ENCODE results near the gene BTF3. TPM values are rescaled to one million over a fixed set of nuclear protein-coding genes. Genes with fewer than 3 reads are reported as not detected.

The BTF3 gene
- total RNA-seq (2022; extraction: Qiagen RNA extraction), result 1,061 to 1,200 TPM (median 1,081 TPM) in 5 replicates

GRCh38 chr5:73498057-73498992 lies at the start of gene BTF3:
Gene BTF3, plus strand, starts transcription at chr5:73498442. Its CDS starts 226 bp downstream, at chr5:73498668.

GRCh38 chr5:73448463-73449136 lies 49.6 kb upstream of the BTF3 start, which contains the start of gene FOXD1:
Gene FOXD1, minus strand, starts transcription at chr5:73448777. Its CDS starts 415 bp downstream, at chr5:73448362.

Other genes with a start within 250 kb of the BTF3 start
- 12.2 to 19.4 TPM (median 17.7 TPM) in 5 replicates for gene FOXD1, start 49.7 kb upstream of the BTF3 start, total RNA-seq (2022; extraction: Qiagen RNA extraction)
- gene ANKRA2, start 67.2 kb downstream of the BTF3 start, total RNA-seq (2022; extraction: Qiagen RNA extraction), result 10.1 to 12.6 TPM (median 11.8 TPM) in 5 replicates
- gene UTP15, start 67.3 kb downstream of the BTF3 start, total RNA-seq (2022; extraction: Qiagen RNA extraction), result 17.9 to 21.8 TPM (median 18.5 TPM) in 5 replicates
- gene ARHGEF28, start 127.8 kb downstream of the BTF3 start, total RNA-seq (2022; extraction: Qiagen RNA extraction), result 10.5 to 12.0 TPM (median 11.4 TPM) in 5 replicates